ENCODE measurements around the gene TLE5.

TLE5 gene

DNA sequence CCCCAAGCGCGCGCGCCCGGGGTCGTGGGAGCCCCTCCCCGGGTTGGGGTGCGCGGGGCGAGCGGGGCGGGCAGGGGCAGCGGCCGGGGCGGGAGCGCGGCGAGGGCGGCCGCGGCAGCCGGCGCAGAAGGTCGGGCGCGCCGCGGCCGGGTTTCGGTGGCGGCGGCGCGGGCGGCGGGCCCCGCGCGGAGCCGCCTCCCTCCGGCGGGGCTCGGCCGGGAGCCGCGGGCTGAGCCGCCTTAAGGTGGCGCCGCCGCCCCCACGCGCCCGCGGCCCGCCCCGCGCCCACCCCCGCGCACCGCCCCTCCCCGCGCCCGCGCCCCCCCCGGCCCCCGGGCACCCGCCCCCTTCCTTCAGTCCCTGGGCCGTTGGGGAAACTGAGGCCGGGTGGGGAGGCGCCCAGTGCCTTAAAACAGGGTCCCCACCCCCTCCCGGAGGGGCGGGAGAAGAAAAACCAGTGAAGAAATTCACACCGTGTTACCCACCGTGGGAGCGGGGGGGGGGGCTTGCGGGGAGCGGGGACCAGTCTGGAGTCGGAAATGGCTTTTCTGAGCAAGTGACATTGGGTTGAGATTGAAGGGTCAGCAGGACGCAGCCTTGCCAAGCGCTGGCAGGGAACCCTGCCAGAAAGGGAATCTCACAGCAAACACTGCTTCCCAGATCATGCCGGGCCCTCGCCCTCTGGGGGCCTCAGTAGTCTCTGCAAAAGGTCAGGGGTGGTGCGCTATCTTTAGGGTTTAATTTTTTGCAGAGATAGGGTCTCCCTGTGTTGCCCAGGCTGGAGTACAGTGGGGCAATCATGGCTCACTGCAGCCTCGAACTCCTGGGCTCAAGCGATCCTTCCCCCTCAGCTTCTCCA is 33.0 kb downstream of the TLE5 start, which contains the start of gene TLE2:
TLE2 (minus strand) TSS at position 216 of the 859 bp plus-strand sequence. CDS start 376 bp downstream, outside the sequence.
- TF ChIP-seq, protein P1, sequence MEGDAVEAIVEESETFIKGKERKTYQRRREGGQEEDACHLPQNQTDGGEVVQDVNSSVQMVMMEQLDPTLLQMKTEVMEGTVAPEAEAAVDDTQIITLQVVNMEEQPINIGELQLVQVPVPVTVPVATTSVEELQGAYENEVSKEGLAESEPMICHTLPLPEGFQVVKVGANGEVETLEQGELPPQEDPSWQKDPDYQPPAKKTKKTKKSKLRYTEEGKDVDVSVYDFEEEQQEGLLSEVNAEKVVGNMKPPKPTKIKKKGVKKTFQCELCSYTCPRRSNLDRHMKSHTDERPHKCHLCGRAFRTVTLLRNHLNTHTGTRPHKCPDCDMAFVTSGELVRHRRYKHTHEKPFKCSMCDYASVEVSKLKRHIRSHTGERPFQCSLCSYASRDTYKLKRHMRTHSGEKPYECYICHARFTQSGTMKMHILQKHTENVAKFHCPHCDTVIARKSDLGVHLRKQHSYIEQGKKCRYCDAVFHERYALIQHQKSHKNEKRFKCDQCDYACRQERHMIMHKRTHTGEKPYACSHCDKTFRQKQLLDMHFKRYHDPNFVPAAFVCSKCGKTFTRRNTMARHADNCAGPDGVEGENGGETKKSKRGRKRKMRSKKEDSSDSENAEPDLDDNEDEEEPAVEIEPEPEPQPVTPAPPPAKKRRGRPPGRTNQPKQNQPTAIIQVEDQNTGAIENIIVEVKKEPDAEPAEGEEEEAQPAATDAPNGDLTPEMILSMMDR (conservative IDR thresholded peaks at IDR 0.05; ENCODE audit: control insufficient read depth, insufficient read depth, low read depth, low read length), result no peak
- DNase-seq (ENCODE audit: low read depth), result no peak
- H3K4me3 ChIP-seq (ENCODE audit: control insufficient read depth, low read depth, low read length), result peak within 1 kb of the TSS; percentile 17

DNA sequence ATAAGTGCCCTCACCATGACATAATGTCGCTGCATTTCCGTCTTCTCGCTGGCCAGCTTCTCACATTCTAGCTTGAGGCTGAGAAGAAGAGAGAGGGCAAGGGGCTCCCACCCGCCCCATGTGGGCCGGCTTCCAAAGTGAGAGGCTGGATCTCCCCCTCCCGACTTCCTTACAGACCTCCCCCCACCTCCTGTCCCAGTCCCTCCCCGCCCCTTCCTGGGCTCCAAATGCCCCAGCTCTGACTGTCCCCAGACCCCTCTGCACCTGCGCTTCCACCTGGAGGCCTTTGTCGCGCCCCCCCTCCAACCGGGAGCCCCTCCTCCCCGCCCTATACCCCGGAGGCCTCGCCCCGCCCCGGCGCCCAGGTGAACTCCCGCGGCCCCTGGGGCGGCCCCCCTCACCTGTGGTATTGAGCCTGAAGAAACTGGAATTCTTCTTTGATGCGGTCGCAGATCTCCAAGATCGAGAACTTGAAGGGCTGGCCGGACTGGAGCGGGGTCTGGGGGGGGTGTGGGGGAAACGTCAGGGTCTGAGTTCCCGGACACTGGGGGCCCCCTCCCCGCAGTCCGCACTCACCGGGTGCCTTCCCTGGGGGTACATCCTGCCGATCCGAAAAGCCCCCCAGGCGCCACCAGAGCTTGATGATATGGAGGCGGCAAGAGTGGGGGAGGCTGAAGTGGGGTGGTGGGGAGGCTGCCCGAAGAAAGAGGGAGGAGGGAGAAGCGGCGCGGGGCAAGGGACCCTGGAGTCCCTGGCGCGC is 33.8 kb downstream of the TLE5 start:
- TF ChIP-seq, protein P1 (conservative IDR thresholded peaks at IDR 0.05; ENCODE audit: control insufficient read depth, insufficient read depth, low read depth, low read length), result no peak
- peak overlapping the region; percentile 17 for H3K4me3 ChIP-seq (ENCODE audit: control insufficient read depth, low read depth, low read length)
- no peak for DNase-seq (ENCODE audit: low read depth)

DNA sequence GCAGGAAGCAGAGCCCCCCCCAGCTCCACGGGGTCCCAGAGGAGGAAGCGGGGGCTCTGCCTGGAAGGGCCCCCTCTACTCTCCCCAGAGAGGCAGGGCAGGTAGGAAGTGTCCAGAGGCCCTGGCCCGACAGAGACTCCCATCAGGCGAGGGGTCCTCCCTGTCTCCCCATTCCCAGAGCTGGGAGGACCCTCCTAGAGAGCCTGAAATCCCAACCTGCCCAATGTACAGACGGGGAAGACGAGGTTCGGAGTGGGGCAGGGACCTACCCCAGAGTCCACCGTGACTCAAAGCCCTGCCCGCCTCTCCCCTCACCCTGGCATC is 34.4 kb downstream of the TLE5 start:
- H3K4me3 ChIP-seq (ENCODE audit: control insufficient read depth, low read depth, low read length), result no peak overlapping the region
- TF ChIP-seq, protein P1 (conservative IDR thresholded peaks at IDR 0.05; ENCODE audit: control insufficient read depth, insufficient read depth, low read depth, low read length), result no peak
- DNase-seq (ENCODE audit: low read depth), result no peak

DNA sequence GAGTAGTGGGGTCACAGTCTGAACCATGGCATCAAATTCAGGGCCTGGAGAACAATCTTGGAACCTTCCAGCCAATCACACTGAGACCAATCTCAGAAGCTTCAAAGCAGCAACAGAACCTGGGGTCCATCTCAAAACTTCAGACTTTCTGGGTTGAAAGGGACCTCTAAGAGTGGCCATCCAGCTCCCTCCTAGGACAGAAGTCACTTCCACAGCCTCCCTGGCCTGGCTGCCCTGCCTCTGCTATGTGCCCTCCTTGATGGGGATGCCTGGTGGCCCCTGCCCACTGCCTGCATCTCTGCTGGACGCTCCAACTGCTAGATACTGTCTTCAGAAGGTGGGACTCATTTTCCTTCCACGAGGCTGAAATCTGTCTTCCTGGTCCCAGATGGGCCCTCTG is 35.0 kb downstream of the TLE5 start:
- TF ChIP-seq, protein P1 (conservative IDR thresholded peaks at IDR 0.05; ENCODE audit: control insufficient read depth, insufficient read depth, low read depth, low read length), result no peak
- no peak overlapping the region for H3K4me3 ChIP-seq (ENCODE audit: control insufficient read depth, low read depth, low read length)
- DNase-seq (ENCODE audit: low read depth), result no peak

DNA sequence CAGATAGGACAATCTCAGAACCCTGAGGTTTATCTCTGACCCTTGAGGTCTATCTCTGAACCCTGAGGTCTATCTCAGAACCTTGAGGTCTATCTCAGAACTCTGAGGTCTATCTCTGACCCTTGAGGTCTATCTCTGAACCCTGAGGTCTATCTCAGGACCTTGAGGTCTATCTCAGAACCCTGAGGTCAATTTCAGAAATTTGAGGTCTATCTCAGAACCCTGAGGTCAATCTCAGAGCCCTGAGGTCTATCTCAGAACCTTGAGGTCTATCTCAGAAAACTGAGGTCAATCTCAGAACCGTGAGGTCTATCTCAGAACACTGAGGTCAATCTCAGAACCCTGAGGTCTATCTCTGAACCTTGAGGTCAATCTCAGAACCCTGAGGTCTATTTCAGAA is 35.5 kb downstream of the TLE5 start:
- TF ChIP-seq, protein P1 (conservative IDR thresholded peaks at IDR 0.05; ENCODE audit: control insufficient read depth, insufficient read depth, low read depth, low read length), result no peak
- DNase-seq (ENCODE audit: low read depth), result no peak
- H3K4me3 ChIP-seq (ENCODE audit: control insufficient read depth, low read depth, low read length), result no peak overlapping the region

DNA sequence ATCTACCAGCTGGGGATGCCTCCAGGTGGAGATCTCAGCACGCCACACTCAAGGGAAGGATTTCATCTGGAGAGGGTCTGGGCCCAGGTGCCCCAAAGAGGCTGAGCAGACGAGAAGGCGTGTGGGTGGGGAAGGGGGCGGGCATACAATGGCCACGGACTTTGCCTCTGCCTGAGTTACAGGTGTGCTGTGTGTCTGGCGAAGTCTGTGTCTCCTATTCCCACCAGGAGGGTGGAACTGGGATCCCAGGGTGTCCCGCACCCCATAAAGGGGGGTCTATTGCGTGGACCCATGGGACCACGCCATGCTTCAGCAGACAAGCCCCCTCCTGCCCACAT is 36.8 kb downstream of the TLE5 start:
- no peak for DNase-seq (ENCODE audit: low read depth)
- no peak overlapping the region for H3K4me3 ChIP-seq (ENCODE audit: control insufficient read depth, low read depth, low read length)
- TF ChIP-seq, protein P1 (conservative IDR thresholded peaks at IDR 0.05; ENCODE audit: control insufficient read depth, insufficient read depth, low read depth, low read length), result no peak
